ENCODE measurements around the gene DSG4.

DNA sequence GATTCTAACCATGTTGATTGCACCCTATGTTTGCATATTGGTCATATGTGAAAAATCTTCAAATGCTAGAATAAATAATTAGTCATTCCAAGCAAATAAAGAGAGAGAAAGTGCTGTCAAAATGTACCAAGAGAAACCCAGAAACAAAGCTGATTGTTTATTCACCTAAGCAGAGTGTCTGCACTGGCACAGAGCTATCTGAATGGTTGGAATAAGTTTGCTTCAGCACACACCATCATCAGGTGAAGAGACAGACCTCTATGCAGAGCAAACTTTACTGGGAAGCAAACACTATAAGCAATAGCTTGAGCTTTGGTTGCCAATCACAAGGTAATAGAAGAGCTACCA, 25.4 kb downstream of the DSG4 start:
- TF ChIP-seq, protein P1, sequence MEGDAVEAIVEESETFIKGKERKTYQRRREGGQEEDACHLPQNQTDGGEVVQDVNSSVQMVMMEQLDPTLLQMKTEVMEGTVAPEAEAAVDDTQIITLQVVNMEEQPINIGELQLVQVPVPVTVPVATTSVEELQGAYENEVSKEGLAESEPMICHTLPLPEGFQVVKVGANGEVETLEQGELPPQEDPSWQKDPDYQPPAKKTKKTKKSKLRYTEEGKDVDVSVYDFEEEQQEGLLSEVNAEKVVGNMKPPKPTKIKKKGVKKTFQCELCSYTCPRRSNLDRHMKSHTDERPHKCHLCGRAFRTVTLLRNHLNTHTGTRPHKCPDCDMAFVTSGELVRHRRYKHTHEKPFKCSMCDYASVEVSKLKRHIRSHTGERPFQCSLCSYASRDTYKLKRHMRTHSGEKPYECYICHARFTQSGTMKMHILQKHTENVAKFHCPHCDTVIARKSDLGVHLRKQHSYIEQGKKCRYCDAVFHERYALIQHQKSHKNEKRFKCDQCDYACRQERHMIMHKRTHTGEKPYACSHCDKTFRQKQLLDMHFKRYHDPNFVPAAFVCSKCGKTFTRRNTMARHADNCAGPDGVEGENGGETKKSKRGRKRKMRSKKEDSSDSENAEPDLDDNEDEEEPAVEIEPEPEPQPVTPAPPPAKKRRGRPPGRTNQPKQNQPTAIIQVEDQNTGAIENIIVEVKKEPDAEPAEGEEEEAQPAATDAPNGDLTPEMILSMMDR (IDR thresholded peaks at IDR 0.05): no peak
- TF ChIP-seq EZH2 (IDR thresholded peaks at IDR 0.05): no peak
- no peak for TF ChIP-seq EZH2phosphoT487 (IDR thresholded peaks at IDR 0.05)
